CD4-positive, alpha-beta T cell treated with Interleukin-15 for 1 hour (primary cell): Measurements from ENCODE around the gene GFPT2.

Source experiments
- DNase-seq: peaks from one replicate; pipeline ENCODE4 v3.0.0-alpha.2; 2020

Gene GFPT2

DNA sequence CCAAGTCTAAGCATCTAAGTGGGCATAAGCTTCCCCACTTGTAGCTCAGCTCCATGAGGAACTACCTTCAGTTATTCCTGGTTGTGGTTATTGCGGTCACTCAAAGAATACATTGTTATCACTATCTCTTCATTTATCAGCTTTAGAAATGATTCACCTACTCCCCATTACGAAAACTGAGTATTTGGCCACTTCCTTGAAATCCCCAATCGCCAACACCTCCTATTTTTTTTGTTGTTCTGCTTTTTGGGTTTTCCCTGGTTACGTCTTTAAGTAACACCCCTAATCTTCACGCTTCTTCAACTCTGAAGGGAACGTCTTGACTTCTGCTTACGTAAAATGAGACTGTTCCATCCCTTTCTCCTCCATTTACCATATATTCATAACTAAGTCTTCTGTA lies 81.9 kb downstream of the GFPT2 start:
- no peak for DNase-seq

DNA sequence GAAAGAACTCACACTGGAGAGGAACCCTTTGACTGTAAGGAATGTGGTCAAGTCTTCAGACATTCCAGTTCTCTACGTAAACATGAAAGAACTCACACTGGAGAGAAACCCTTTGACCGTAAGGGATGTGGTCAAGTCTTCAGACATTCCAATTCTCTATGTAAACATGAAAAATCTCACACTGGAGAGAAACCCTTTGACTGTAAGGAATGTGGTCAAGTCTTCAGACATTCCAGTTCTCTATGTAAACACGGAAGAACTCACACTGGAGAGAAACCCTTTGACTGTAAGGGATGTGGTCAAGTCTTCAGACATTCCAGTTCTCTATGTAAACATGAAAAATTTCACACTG lies 93.9 kb downstream of the GFPT2 start:
- DNase-seq: no peak

DNA sequence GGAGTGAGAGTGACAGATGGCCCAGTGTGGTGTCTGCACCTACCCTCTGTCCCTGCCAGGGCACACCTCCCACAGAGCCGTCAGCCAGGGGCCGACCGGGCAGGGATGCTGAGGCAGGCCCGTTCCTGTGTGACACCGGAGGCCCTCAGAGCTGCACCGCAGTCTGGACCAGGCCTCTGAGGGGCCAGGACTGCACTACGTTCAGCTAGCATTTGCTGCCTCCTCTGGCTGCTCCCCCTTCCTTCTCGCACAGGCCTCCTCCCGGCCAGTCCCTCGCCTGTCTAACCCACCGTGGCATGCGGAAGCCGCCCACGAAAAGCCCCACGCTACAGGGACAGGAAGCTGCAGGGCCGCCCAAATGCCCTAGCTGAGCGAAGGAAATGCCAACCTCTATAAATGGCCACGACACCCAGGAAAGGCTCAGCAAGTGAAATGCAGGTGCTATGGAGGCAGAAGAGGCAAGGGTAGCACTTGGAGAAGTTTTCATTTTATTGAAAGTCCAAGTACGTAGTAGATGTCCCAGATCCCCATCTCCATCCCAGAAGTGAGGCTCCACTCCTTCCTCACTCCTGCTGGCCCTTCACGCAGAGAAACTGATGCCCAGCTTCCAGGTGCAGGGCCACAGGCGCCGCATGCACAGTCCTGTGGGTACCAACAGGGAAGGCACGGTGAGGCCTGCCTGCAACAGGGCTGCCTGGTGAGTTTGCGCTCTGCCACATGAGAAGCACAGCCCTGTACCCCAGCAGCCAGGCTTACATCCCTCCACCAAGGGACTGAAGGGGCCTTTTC lies 99.9 kb downstream of the GFPT2 start:
- DNase-seq: no peak

DNA sequence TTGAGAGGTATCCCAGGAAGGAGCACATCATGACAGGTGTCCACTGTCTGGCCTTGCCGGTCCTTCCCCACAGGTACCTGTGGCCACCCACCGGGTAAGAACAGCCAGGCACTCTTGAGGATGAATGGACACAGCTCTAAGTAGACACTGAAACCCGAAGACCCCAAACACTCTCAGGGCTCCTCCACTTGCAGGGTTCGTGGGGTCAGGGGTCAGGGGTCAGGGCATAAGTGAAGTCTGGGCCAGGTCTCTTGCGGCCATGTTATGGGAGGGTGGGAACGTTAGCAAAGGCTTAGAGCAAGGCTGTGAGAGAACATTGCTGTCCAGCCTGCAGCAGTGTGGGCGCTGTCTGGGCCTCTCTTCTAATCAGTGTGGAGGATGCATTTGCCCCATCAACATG lies 101.2 kb downstream of the GFPT2 start:
- no peak for DNase-seq

DNA sequence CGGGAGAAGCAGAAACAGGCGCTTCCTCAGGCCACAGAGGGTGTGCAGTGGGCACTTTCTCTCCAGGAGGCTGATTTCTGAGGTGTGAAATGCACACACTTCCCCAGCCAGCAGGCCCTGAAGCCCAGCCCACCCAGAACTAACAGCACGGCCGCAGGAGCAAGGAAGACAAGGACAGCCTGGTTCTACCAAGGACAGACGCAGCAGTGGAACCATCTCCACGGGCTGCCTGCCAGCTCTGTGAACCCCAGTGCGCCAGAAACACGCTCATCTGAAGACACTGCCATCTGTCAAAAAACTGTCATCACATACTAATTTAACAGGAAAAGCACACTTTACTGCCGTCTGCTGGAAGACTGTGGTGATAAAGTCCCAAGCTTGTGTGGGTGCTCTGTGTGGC lies 102.0 kb downstream of the GFPT2 start:
- no peak for DNase-seq
